H1 (cell line): ENCODE results near the gene ARPC3. TPM values are rescaled to one million over a fixed set of nuclear protein-coding genes. Genes with fewer than 3 reads are reported as not detected.
"Not testable (repeated sequence)": the region's sequence is repeated elsewhere in the genome, so short reads cannot be mapped to it uniquely, and the experiment has no call there.

Experiments used
- CTCF ChIA-PET: fragments of 300-600 bp; sonication (Branson Sonifier 250); formaldehyde crosslinking; loops from one replicate; lab custom pipeline; 2021; ENCODE audit not compliant: partially characterized antibody; lab: Charles Lee
- POLR2A ChIA-PET: fragments of 300-600 bp; sonication (Branson Sonifier 250); formaldehyde crosslinking; loops from one replicate; lab custom pipeline; 2021; ENCODE audit warnings: inconsistent platforms; ENCODE audit not compliant: partially characterized antibody; lab: Charles Lee
- DNase-seq, 2 experiments: peaks; one replicate each; pipeline versions ENCODE4 v3.0.0 to v3.0.0-alpha.2; 2010 to 2022; ENCODE audit warnings: low spot score in 2 of 2, low read depth in 1 of 2, mixed read lengths in 1 of 2
- FAIRE-seq: peaks from 2 replicates; lab custom pipeline; 2011; peaks lifted over from hg19 to GRCh38; lab: Jason Lieb, UNC
- H2AFZ ChIP-seq: 2 replicates; pipeline ENCODE4 v1.8.1; 2012; ENCODE audit warnings: low read length, inconsistent platforms
- H2AK5ac ChIP-seq: 2 replicates; pipeline ENCODE4 v1.6.1; 2013; ENCODE audit warnings: low read depth, low read length
- H2BK120ac ChIP-seq: replicated peaks from 2 replicates; pipeline ENCODE3; 2013; ENCODE audit warnings: low read depth, low read length, inconsistent platforms
- H2BK12ac ChIP-seq: 2 replicates; pipeline ENCODE4 v1.6.1; 2013; ENCODE audit warnings: low read depth, low read length
- H2BK15ac ChIP-seq: 2 replicates; pipeline ENCODE4 v1.6.1; 2013; ENCODE audit warnings: low read length
- H2BK20ac ChIP-seq: 2 replicates; pipeline ENCODE4 v1.6.1; 2013; ENCODE audit warnings: low read length
- H2BK5ac ChIP-seq: 2 replicates; pipeline ENCODE4 v1.6.1; 2013; ENCODE audit warnings: low read depth, low read length
- H3K14ac ChIP-seq: 2 replicates; pipeline ENCODE4 v1.6.1; 2013; ENCODE audit warnings: inconsistent platforms; ENCODE audit not compliant: insufficient read length
- H3K18ac ChIP-seq: 2 replicates; pipeline ENCODE4 v1.6.1; 2013; ENCODE audit warnings: low read length; ENCODE audit errors: extremely low read depth
- H3K23ac ChIP-seq: 2 replicates; pipeline ENCODE4 v1.6.1; 2013; ENCODE audit warnings: inconsistent platforms; ENCODE audit not compliant: insufficient read length
- H3K23me2 ChIP-seq: 2 replicates; pipeline ENCODE4 v1.6.1; 2013; ENCODE audit warnings: low read depth, low read length
- H3K27ac ChIP-seq: 2 replicates; pipeline ENCODE4 v1.6.1; 2011; ENCODE audit warnings: low read depth, low read length, inconsistent platforms
- H3K27me3 ChIP-seq, 4 experiments: replicated peaks in 1 of 4; 1 replicate in 1 of 4; 2 replicates in 3 of 4; pipeline versions ENCODE4 v1.6.1 to v1.8.1; 2011 to 2013; ENCODE audit warnings: low read length in 3 of 4, mild to moderate bottlenecking in 3 of 4, inconsistent platforms in 2 of 4, mixed read lengths in 2 of 4, moderate library complexity in 1 of 4; ENCODE audit not compliant: control insufficient read depth in 3 of 4, insufficient read depth in 3 of 4; ENCODE audit errors: extremely low read depth in 1 of 4
- H3K36me3 ChIP-seq, 4 experiments: 2 replicates each; pipeline versions ENCODE4 v1.6.1 to v1.8.1; 2011 to 2013; ENCODE audit warnings: mild to moderate bottlenecking in 4 of 4, low read length in 3 of 4, moderate library complexity in 2 of 4, control low read depth in 1 of 4, inconsistent platforms in 1 of 4; ENCODE audit not compliant: insufficient read depth in 4 of 4, control insufficient read depth in 2 of 4
- H3K4ac ChIP-seq: replicated peaks from 2 replicates; pipeline ENCODE3; 2013; ENCODE audit warnings: low read length, low read depth, mixed read lengths, inconsistent platforms; ENCODE audit not compliant: insufficient read length
- H3K4me1 ChIP-seq, 4 experiments: replicated peaks in 1 of 4; 1 replicate in 1 of 4; 2 replicates in 3 of 4; pipeline versions ENCODE4 v1.6.1 to v1.8.1; 2011 to 2013; ENCODE audit warnings: low read length in 3 of 4, inconsistent platforms in 2 of 4, mixed read lengths in 1 of 4; ENCODE audit not compliant: insufficient read depth in 4 of 4, control insufficient read depth in 3 of 4
- H3K4me2 ChIP-seq, 2 experiments: 2 replicates each; pipeline versions ENCODE4 v1.6.1 to v1.8.1; 2011 to 2013; ENCODE audit warnings: low read depth in 2 of 2, low read length in 2 of 2, control low read depth in 1 of 2, inconsistent platforms in 1 of 2, mild to moderate bottlenecking in 1 of 2; ENCODE audit not compliant: insufficient read depth in 1 of 2
- H3K4me3 ChIP-seq, 4 experiments: fragments of 200-600, 300-600 bp in 1 of 4; sonication (generic), shearing (Covaris generic), sonication (Bioruptor Twin) in 1 of 4; 2 replicates each; pipeline versions ENCODE4 v1.5.1 to v1.8.1; 2011 to 2016; ENCODE audit warnings: low read length in 4 of 4, low read depth in 3 of 4, control low read depth in 2 of 4, inconsistent platforms in 2 of 4, mild to moderate bottlenecking in 2 of 4, mixed read lengths in 1 of 4, moderate library complexity in 1 of 4; ENCODE audit not compliant: insufficient read depth in 2 of 4; ENCODE audit errors: extremely low read depth in 1 of 4
- H3K56ac ChIP-seq: replicated peaks from 2 replicates; pipeline ENCODE3; 2013; ENCODE audit warnings: low read depth, mild to moderate bottlenecking, mixed read lengths, low read length, inconsistent platforms; ENCODE audit not compliant: insufficient read length
- H3K79me1 ChIP-seq: 2 replicates; pipeline ENCODE4 v1.6.1; 2013; ENCODE audit warnings: low read depth, low read length, control low read depth
- H3K79me2 ChIP-seq, 2 experiments: 2 replicates each; pipeline versions ENCODE4 v1.6.1 to v1.8.1; 2012 to 2013; ENCODE audit warnings: low read length in 2 of 2, mild to moderate bottlenecking in 2 of 2, inconsistent platforms in 1 of 2; ENCODE audit not compliant: insufficient read depth in 2 of 2, control insufficient read depth in 1 of 2
- H3K9ac ChIP-seq, 4 experiments: replicated peaks in 1 of 4; 1 replicate in 1 of 4; 2 replicates in 3 of 4; pipeline versions ENCODE4 v1.6.1 to v1.8.1; 2011 to 2013; ENCODE audit warnings: low read depth in 3 of 4, low read length in 3 of 4, control low read depth in 2 of 4, mild to moderate bottlenecking in 2 of 4, moderate library complexity in 2 of 4, inconsistent platforms in 1 of 4; ENCODE audit errors: extremely low read depth in 1 of 4
- H3K9me3 ChIP-seq, 2 experiments: 2 replicates each; pipeline versions ENCODE4 v1.6.1 to v1.8.1; 2012 to 2013; ENCODE audit warnings: mild to moderate bottlenecking in 2 of 2, moderate library complexity in 2 of 2, control low read depth in 1 of 2, inconsistent platforms in 1 of 2, low read depth in 1 of 2, low read length in 1 of 2, mixed read lengths in 1 of 2; ENCODE audit not compliant: insufficient read depth in 2 of 2
- H4K20me1 ChIP-seq, 2 experiments: replicated peaks in 1 of 2; 2 replicates each; pipeline versions ENCODE3 to v1.8.1; 2011 to 2013; ENCODE audit warnings: inconsistent platforms in 2 of 2, low read length in 2 of 2, mild to moderate bottlenecking in 1 of 2; ENCODE audit not compliant: insufficient read depth in 2 of 2, control insufficient read depth in 1 of 2
- H4K5ac ChIP-seq: 2 replicates; pipeline ENCODE4 v1.6.1; 2013; ENCODE audit warnings: low read length, low read depth, mixed read lengths, inconsistent platforms; ENCODE audit not compliant: insufficient read length
- H4K8ac ChIP-seq: 2 replicates; pipeline ENCODE4 v1.8.0; 2013; ENCODE audit warnings: mild to moderate bottlenecking, moderate library complexity, low read length, inconsistent platforms; ENCODE audit not compliant: insufficient read depth; ENCODE audit errors: extremely low read depth
- H4K91ac ChIP-seq: replicated peaks from 2 replicates; pipeline ENCODE3; 2013; ENCODE audit warnings: low read length, mixed read lengths, inconsistent platforms; ENCODE audit not compliant: insufficient read length
- WGBS, 2 experiments: shearing (Covaris generic) in 1 of 2; methylation state at CpG; one replicate each; pipeline versions ENCODE4 v1.1.6 to v1.1.7; 2013 to 2015; ENCODE audit warnings: low lambda C conversion rate in 2 of 2, mixed read lengths in 2 of 2, inconsistent platforms in 1 of 2, low coverage in 1 of 2, missing lambda C conversion rate in 1 of 2; ENCODE audit not compliant: insufficient replicate concordance in 2 of 2, insufficient coverage in 1 of 2, insufficient read length in 1 of 2; ENCODE audit errors: extremely low coverage in 1 of 2, missing lambda C conversion rate in 1 of 2; 5-methylcytosine and 5-hydroxymethylcytosine counted together
- polyA plus RNA-seq, 7 experiments: library from polyadenylated mRNA; depleted of rRNA in 3 of 7; stranded (reverse) in 5 of 7; unstranded in 2 of 7; fragments of >200 nt in 5 of 7; fragments of 200-250 nt in 2 of 7; gene quantifications; 1 replicate in 5 of 7; 2 replicates in 1 of 7; 4 replicates in 1 of 7; pipeline versions ENCODE4 v1.2.1 to v1.2.3, GENCODE V29; 2011 to 2013; ENCODE audit warnings: missing spikeins in 2 of 7, mixed read lengths in 2 of 7
- total RNA-seq: library from RNA; stranded (reverse); fragmentation: NEBNext Ultra II Directional; extraction: Animal tissue kit (Norgen Biotek cat#: 25700); gene quantifications from 2 replicates; pipeline ENCODE4 v1.2.1, GENCODE V29; 2021

Gene ARPC3
- total and polyA plus RNA-seq, 2 of the 8 experiments (the other 6 are each of a cell fraction or from before 2014, with no cell fraction given), result 36.7 to 160 TPM

DNA sequence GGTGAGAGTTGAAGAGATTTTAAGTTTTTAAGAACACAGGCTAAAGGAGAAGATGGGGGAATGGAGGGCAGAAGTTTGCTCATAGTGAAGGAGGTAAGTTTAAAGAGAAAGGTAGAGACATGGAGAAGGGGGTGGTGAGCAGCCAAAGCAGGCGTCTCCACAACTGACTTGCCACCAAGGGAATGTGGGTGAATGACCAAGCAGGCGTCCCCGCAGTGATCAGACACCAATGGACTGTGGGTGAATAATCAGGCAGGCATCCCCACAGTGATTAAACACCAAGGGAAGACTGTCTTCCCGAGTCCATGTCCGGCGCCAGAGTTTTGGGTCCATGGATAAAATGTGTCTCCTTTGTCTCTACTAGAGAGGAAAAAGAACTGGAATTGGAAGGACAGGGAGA, 40.1 kb downstream of the ARPC3 start:
- H2AK5ac ChIP-seq, H2BK12ac ChIP-seq, H4K5ac ChIP-seq, H2BK20ac ChIP-seq, H3K4me2 ChIP-seq, H3K14ac ChIP-seq, H3K79me1 ChIP-seq, DNase-seq, H2BK120ac ChIP-seq, H3K27ac ChIP-seq, H3K9me3 ChIP-seq, H4K8ac ChIP-seq, H3K23me2 ChIP-seq, H3K79me2 ChIP-seq, H2BK15ac ChIP-seq, H3K4me3 ChIP-seq, H2BK5ac ChIP-seq, H3K4ac ChIP-seq, H3K18ac ChIP-seq, H3K23ac ChIP-seq, H4K20me1 ChIP-seq, H3K9ac ChIP-seq, H2AFZ ChIP-seq, H3K56ac ChIP-seq, CTCF ChIA-PET, H3K27me3 ChIP-seq, H3K4me1 ChIP-seq, H4K91ac ChIP-seq, FAIRE-seq, H3K36me3 ChIP-seq: not testable (repeated sequence)
- 94% methylated on average over 6 of the region's 6 CpGs; no CpG with 5 or more reads in 1 of the 2 experiments for WGBS, 2 experiments
- POLR2A ChIA-PET, result interaction anchor here (0.6 kb wide), 1 partner anchor 33 kb away, joined by 3 read pairs; no protein-coding TSS in a partner anchor

DNA sequence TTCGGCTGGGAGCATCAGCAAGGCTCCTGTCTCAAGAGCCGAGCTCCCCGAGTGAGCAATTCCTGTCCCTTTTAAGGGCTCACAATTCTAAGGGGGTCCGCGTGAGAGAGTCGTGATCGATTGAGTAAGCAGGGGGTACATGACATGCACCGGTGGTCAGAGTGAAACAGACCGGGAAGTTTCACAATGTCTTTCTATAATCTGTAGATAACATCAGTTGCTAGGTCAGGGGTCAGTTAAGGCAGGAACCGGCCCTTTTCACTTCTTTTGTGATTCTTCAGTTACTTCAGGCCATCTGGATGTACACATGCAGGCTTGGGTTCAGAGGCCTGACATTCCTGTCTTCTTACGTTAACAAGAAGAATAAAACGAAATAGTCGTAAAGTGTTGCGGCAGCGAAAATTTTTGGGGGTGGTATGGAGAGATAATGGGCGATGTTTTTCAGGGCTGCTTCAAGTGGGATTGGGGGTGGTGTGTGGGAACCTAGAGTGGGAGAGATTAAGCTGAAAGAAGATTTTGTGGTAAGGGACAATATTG, 44.9 kb downstream of the ARPC3 start:
- H3K23ac ChIP-seq, H2AK5ac ChIP-seq, H3K56ac ChIP-seq, H3K4me2 ChIP-seq, H4K8ac ChIP-seq, H2BK120ac ChIP-seq, FAIRE-seq, H3K18ac ChIP-seq, DNase-seq, H3K9me3 ChIP-seq, H2BK15ac ChIP-seq, H3K79me1 ChIP-seq, H2BK5ac ChIP-seq, H3K27ac ChIP-seq, H3K23me2 ChIP-seq, H4K20me1 ChIP-seq, H3K14ac ChIP-seq, H2BK12ac ChIP-seq, H4K5ac ChIP-seq, H2AFZ ChIP-seq, H3K4me1 ChIP-seq, H3K4ac ChIP-seq, H2BK20ac ChIP-seq, H4K91ac ChIP-seq, H3K27me3 ChIP-seq, H3K9ac ChIP-seq, H3K4me3 ChIP-seq: not testable (repeated sequence)
- 91 to 100% methylated on average over 4 to 16 of the region's 16 CpGs for WGBS, 2 experiments
- peaks cover 4 to 12% (median 11%) of the 10 kb centered on the region in 4 experiments; a peak in 6 of 8 replicates for H3K36me3 ChIP-seq
- ChIA-PET POLR2A (interaction anchor here (1.0 to 1.1 kb wide), 3 partner anchors 20 to 63 kb away, joined by 3 to 6 read pairs (median 3); partner anchors contain the start of genes FAM216A and GPN3), CTCF (interaction anchor here (0.8 to 3.3 kb wide), 2 partner anchors 16 to 26 kb away, joined by 3 to 12 read pairs; no protein-coding TSS in a partner anchor)
- H3K79me2 ChIP-seq, result peaks cover 26 to 32% of the 10 kb centered on the region in 2 experiments
